Astrocyte of the spinal cord (primary cell): ENCODE measurements around the gene ETV5.

Source experiments
- DNase-seq: peaks from one replicate; pipeline ENCODE4 v3.0.0; 2011; ENCODE audit warnings: low read depth, low spot score
- H3K4me3 ChIP-seq: 2 replicates; pipeline ENCODE4 v1.5.1; 2011; ENCODE audit warnings: low read depth, mild to moderate bottlenecking, low read length, moderate library complexity
- in situ Hi-C: cut with HindIII; loops from 2 replicates; pipeline ENCODE4 v1.10.0; 2017; ENCODE audit warnings: low sequenced_read_pairs
- TF ChIP-seq, protein P1 (sequence below): IDR thresholded peaks from 2 replicates; pipeline ENCODE4 v1.5.1; 2012; ENCODE audit warnings: low read depth, mild to moderate bottlenecking, low read length, inconsistent platforms

Gene ETV5

DNA sequence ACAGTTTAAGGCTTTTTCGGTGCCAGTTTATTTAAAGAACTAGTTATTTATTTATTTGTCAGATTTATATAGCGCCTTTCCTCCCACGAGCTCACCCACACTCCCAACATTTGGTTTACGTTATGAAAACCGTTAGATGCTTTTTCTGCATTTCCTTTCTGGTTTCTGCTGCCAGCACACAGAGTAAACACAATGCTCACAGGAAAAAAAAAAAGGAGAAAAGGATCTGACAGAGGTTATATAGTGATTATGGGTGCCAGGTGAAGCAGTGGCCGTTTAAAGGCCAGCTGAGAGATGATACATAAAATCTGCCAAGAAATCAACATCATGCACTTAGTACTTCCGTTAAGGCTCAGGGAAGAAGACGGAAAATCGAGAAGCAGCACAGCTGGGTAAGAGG is 37.9 kb downstream of the ETV5 start:
- TF ChIP-seq, protein P1, sequence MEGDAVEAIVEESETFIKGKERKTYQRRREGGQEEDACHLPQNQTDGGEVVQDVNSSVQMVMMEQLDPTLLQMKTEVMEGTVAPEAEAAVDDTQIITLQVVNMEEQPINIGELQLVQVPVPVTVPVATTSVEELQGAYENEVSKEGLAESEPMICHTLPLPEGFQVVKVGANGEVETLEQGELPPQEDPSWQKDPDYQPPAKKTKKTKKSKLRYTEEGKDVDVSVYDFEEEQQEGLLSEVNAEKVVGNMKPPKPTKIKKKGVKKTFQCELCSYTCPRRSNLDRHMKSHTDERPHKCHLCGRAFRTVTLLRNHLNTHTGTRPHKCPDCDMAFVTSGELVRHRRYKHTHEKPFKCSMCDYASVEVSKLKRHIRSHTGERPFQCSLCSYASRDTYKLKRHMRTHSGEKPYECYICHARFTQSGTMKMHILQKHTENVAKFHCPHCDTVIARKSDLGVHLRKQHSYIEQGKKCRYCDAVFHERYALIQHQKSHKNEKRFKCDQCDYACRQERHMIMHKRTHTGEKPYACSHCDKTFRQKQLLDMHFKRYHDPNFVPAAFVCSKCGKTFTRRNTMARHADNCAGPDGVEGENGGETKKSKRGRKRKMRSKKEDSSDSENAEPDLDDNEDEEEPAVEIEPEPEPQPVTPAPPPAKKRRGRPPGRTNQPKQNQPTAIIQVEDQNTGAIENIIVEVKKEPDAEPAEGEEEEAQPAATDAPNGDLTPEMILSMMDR = no peak
- in situ Hi-C loops = no loop called here
- no peak overlapping the region for H3K4me3 ChIP-seq
- no peak for DNase-seq

DNA sequence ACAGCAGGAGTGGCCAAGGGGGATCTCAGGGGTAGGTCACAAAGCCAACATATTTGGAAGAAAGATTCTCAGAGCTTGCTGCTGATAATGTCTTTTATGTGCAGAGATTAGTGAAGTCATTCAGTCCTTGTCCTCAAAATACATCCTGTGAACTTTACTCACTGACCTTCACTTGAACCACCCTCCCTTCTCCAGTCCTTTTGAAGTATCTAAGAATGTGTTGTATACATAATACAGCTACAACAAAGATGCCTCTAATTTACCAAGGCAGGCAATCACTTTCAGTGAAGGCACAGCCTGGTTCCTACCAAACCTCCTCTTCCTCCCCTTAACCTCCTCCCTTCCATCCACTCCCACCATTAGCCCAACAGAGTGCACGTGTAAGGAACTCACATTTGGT is 38.3 kb downstream of the ETV5 start:
- TF ChIP-seq, protein P1 = no peak
- no peak for DNase-seq
- in situ Hi-C loops = no loop called here
- no peak overlapping the region for H3K4me3 ChIP-seq

DNA sequence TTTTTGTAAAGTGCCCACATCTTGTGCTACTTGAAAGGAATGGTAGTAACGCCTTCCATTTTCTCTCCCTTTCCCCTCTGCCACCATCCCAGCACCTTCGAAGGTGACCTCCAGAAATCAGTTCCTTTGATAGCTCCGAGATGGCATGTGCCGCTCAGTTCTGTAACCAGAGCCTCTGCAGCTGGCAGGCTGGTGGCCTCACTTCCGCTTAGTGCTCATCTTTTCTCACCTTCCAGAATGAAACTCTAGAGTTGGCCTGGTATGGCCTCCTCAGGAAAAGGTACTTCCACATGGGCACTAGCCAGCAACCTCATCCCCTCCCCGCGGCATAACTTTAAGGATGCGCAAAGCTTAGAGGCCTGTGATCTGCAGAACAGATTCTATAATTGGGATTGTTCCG is 38.8 kb downstream of the ETV5 start:
- in situ Hi-C loops = no loop called here

DNA sequence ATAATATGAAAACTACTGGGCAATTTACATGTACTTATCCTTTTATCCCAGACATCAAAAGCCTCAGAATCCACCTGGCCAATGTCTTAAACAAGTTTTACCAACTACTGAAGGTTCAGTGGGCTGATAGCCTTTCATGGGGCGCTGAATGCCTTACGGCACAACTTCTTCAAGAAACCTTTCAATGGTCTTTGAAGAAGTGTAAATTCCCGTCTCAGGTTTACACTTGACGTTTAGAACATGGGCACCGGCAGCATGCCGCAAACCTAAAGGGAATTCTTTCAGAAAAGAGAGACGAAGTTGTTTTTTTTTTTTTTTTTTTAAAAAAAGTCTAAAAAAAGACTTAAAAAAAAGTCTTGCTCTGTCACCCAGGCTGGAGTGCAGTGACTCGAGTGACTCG is 39.7 kb downstream of the ETV5 start:
- TF ChIP-seq, protein P1 = no peak
- DNase-seq = no peak
- in situ Hi-C loops = no loop called here
- H3K4me3 ChIP-seq = no peak overlapping the region

More for the DNA sequence above, 38.8 kb downstream of the ETV5 start:
- H3K4me3 ChIP-seq = no peak overlapping the region
- no peak for DNase-seq
- TF ChIP-seq, protein P1 = no peak

DNA sequence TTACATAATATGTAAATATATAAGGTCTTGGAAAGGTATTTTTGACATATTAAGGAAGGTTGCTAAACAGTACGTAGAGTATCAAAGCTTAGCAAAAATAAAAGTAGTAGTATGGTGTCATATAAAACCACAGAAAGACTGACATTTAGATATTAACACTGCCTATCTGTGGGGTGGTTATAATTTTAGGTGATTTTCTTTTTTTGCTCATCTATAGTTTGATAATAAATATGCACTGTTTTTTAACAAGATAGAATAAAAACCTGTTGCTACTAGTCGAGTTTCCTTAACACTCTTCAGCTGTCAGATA is 40.7 kb downstream of the ETV5 start:
- in situ Hi-C loops = no loop called here
- no peak for DNase-seq
- TF ChIP-seq, protein P1 = no peak
- no peak overlapping the region for H3K4me3 ChIP-seq

DNA sequence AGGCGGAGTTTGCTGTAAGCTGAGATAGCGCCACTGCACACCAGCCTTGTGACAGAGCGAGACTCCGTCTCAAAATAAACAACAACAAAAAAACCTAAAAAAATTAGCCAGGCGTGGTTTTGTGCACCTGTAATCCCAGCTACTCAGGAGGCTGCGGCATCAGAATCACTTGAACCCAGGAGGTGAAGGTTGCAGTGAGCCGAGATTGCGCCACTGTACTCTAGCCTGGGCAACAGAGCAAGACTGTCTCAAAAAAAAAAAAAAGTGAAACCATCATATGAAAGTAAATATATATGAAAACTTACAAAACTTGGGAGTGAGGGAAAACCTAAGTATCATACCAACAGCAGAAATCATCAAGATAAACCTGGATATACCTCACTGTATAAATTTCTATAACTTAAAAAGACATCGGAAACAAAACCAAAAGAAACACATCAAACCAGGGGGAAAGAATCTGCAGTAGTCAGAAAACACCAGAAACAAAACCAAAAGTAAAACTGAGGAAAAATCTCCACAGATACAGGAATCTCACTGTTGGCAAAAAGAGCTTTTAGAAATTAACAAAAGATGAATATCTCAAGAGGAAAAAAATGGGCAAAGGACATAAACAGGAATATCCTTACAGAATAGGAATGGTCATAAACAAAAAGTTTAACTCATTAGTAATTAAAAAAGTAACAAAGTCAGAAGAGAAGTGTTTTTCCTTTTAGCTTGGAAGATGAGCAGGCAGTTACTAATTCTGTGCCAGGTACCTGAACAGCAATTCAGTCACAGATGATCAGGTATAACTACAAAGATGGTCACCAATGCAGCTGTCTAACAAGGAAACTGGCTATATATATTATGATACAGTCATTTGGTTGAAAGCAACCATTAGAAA is 41.3 kb downstream of the ETV5 start:
- no peak overlapping the region for H3K4me3 ChIP-seq
- TF ChIP-seq, protein P1 = no peak
- DNase-seq = no peak
- in situ Hi-C loops = no loop called here

DNA sequence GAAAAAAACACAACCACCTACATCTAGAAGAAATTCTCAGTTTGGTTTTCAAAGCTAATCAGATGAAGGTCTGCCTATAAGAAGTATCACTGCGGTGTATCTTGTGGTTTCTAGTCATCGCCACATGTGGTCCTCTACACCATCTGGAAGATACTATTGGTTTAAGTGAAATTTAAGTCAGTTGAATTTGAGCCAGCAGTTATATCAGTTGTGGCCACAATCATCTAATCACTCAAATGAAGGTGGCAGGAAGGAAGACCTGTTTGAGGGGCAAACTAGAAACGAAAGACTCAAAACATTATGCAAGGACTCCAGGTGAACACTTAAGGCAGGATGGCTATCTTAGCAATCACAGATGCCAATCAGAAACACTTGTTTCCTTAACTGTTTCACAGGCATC is 48.7 kb downstream of the ETV5 start:
- in situ Hi-C loops = no loop called here
- no peak overlapping the region for H3K4me3 ChIP-seq
- no peak for DNase-seq
- TF ChIP-seq, protein P1 = no peak
